ENCODE results near the gene SRBD1.

The SRBD1 gene

GRCh38 chr2:45345331-45346234 is 265.5 kb downstream of the SRBD1 start:
- DNase-seq: no peak

- no peak for DNase-seq
Observed at GRCh38 chr2:45344502-45344901, 266.6 kb downstream of the SRBD1 start.

- DNase-seq: no peak
Observed at GRCh38 chr2:45344071-45344470, 267.0 kb downstream of the SRBD1 start.

GRCh38 chr2:45343251-45344017 is 267.6 kb downstream of the SRBD1 start:
- DNase-seq: no peak

- DNase-seq: no peak
Observed at GRCh38 chr2:45340318-45340717, 270.7 kb downstream of the SRBD1 start.

GRCh38 chr2:45339253-45339652 is 271.8 kb downstream of the SRBD1 start:
- no peak for DNase-seq
